ENCODE measurements around the gene SPOCK2. TPM values are rescaled to one million over a fixed set of nuclear protein-coding genes. Genes with fewer than 3 reads are reported as not detected.

SPOCK2 gene
- total RNA-seq, 1 experiment from 2014 or later: 1.8 TPM

DNA sequence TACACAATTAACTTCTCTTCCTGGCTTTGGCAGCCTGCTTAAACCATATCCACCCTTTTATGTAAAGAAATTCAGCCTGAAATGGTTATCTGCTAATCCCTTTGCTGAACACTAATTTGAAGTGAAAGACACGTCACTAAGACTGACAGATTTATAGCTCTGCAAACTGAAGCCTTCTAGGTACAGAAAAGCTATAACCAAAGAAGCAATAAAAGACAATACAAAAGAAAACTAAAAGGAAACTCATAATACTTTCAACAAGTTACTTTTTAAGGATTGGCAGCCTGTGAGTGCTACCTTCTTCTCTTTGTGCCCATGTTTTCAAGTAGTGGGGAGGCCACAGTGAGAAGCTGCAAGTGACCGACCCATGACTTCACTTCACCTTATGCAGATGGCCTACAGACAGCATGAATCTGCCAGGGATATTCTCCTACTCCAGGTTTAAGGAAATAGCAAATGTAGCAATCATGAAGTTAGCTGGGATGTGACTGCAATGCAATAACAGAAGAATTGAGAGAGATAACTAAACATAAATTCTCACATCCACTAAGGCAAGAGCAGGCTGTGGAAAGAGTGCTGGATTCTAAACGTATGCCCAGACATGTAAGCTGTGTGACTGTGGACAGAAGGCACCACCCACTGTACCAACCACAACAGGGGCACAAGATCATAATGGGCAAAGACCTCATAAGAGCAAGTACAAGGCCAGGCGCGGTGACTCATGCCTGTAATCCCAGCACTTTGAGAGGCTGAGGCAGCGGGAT lies 10.7 kb upstream of the SPOCK2 start:
- H3K56ac ChIP-seq (ENCODE audit: insufficient read length, low read depth, low read length): no peak overlapping the region
- H3K18ac ChIP-seq (ENCODE audit: insufficient read length, low read depth, low read length): no peak overlapping the region
- WGBS (ENCODE audit: extremely low coverage, insufficient read length, low lambda C conversion rate): no CpG with 5 or more reads among the region's 6 CpGs
- no peaks in the 10 kb centered on the region for H3K27me3 Mint-ChIP-seq (ENCODE audit: low read depth)
- H3K27me3 ChIP-seq (ENCODE audit: insufficient read depth, low read length): no peaks in the 10 kb centered on the region
- H2BK5ac ChIP-seq (ENCODE audit: insufficient read length, low read length): no peak overlapping the region
- no peaks in the 10 kb centered on the region for H3K79me2 ChIP-seq (ENCODE audit: insufficient read depth, low read length)
- H3K27ac ChIP-seq (ENCODE audit: insufficient read length, low read depth, low read length): no peak overlapping the region
- peaks cover 0 to 25% (median 16%) of the 10 kb centered on the region in 3 experiments; a peak in 5 of 7 replicates for H3K36me3 Mint-ChIP-seq (ENCODE audit: insufficient read depth in 1 of 3, low read depth in 3 of 3)
- H3K4me2 ChIP-seq (ENCODE audit: insufficient read depth, insufficient read length, low read length): no peak overlapping the region
- TF ChIP-seq, protein P1, sequence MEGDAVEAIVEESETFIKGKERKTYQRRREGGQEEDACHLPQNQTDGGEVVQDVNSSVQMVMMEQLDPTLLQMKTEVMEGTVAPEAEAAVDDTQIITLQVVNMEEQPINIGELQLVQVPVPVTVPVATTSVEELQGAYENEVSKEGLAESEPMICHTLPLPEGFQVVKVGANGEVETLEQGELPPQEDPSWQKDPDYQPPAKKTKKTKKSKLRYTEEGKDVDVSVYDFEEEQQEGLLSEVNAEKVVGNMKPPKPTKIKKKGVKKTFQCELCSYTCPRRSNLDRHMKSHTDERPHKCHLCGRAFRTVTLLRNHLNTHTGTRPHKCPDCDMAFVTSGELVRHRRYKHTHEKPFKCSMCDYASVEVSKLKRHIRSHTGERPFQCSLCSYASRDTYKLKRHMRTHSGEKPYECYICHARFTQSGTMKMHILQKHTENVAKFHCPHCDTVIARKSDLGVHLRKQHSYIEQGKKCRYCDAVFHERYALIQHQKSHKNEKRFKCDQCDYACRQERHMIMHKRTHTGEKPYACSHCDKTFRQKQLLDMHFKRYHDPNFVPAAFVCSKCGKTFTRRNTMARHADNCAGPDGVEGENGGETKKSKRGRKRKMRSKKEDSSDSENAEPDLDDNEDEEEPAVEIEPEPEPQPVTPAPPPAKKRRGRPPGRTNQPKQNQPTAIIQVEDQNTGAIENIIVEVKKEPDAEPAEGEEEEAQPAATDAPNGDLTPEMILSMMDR (conservative IDR thresholded peaks at IDR 0.05): no peak
- H3K4ac ChIP-seq (ENCODE audit: low read depth, low read length): no peak overlapping the region
- no peaks in the 10 kb centered on the region for H3K79me1 ChIP-seq (ENCODE audit: insufficient read depth, low read depth, low read length, poor library complexity, severe bottlenecking)
- H3K4me1 ChIP-seq (ENCODE audit: insufficient read depth, low read length): no peaks in the 10 kb centered on the region
- no peak overlapping the region for H4K8ac ChIP-seq (replicated peaks; ENCODE audit: insufficient read length, low read depth, low read length)
- no peak overlapping the region for H2BK20ac ChIP-seq (ENCODE audit: low read depth, low read length, poor library complexity, severe bottlenecking)
- H3K23me2 ChIP-seq (ENCODE audit: insufficient read length, low read depth, low read length, poor library complexity, severe bottlenecking): no peaks in the 10 kb centered on the region
- no peak overlapping the region for H2AFZ ChIP-seq (ENCODE audit: low read length)
- H3K9ac ChIP-seq (ENCODE audit: extremely low read depth, insufficient read length, low read length): no peak overlapping the region
- DNase-seq: no peak
- H3K9me3 Mint-ChIP-seq: no peaks in the 10 kb centered on the region
- H4K91ac ChIP-seq (ENCODE audit: insufficient read length, low read depth, low read length): no peak overlapping the region
- no peak overlapping the region for H3T11ph ChIP-seq (ENCODE audit: low read length)
- no peak overlapping the region for H2BK120ac ChIP-seq (ENCODE audit: low read depth, low read length, poor library complexity, severe bottlenecking)
- no peak overlapping the region for H3K23ac ChIP-seq (ENCODE audit: insufficient read length, low read depth, low read length)
- no peak overlapping the region for H2BK15ac ChIP-seq (ENCODE audit: low read depth, low read length)
- no peak overlapping the region for H4K5ac ChIP-seq (ENCODE audit: insufficient read length, low read depth, low read length)
- no peaks in the 10 kb centered on the region for H4K20me1 ChIP-seq (ENCODE audit: control insufficient read depth, insufficient read depth, insufficient read length)
- H3K14ac ChIP-seq (ENCODE audit: insufficient read depth, low read length): no peak overlapping the region
- no peak overlapping the region for H3K4me3 Mint-ChIP-seq
- H2AK5ac ChIP-seq (ENCODE audit: insufficient read length, low read length): no peak overlapping the region
- H3K9me3 ChIP-seq (ENCODE audit: control insufficient read depth, low read depth, low read length): no peaks in the 10 kb centered on the region
- no peak overlapping the region for H2BK12ac ChIP-seq (ENCODE audit: insufficient read length, low read depth, low read length)
- no peak overlapping the region for H3K27ac Mint-ChIP-seq
- H3K4me1 Mint-ChIP-seq: peaks cover 0 to 5% of the 10 kb centered on the region in 2 experiments; a peak in 1 of 4 replicates
